Left renal cortex interstitium (tissue), 4 donors: Measurements from ENCODE around the gene TRIM64. TPM values are rescaled to one million over a fixed set of nuclear protein-coding genes. Genes with fewer than 3 reads are reported as not detected.
"Not testable (repeated sequence)": the region's sequence is repeated elsewhere in the genome, so short reads cannot be mapped to it uniquely, and the experiment has no call there.

Experiments
- DNase-seq, 4 donors: peaks; one replicate each; pipeline ENCODE4 v3.0.0-alpha.2; 2013; ENCODE audit warnings: low read depth in 4 of 4, low spot score in 2 of 4, missing footprints in 1 of 4
- polyA plus RNA-seq, 4 donors: library from polyadenylated mRNA; unstranded; fragments of 120-200 nt; gene quantifications; one replicate each; pipeline ENCODE4 v1.2.1, GENCODE V29; 2013; ENCODE audit not compliant: insufficient read length in 4 of 4

Gene TRIM64
- not detected for polyA plus RNA-seq

- not testable (repeated sequence) for DNase-seq
Observed at GRCh38 chr11:89965737-89966136, at the start of gene TRIM64. TSS of gene TRIM64 (plus strand) at chr11:89966037. CDS start at chr11:89968504, 2,467 bp downstream.

- DNase-seq = no peak
Observed at GRCh38 chr11:89922195-89922660, 43.6 kb upstream of the TRIM64 start, which contains the start of gene TRIM49D1. TSS of gene TRIM49D1 (minus strand) at chr11:89922245. CDS start at chr11:89917710, 4,535 bp downstream.

GRCh38 chr11:89923764-89924163, 42.1 kb upstream of the TRIM64 start, which contains the start of gene TRIM49D2:
TSS of gene TRIM49D2 (plus strand) at chr11:89924064. CDS start at chr11:89926762, 2,698 bp downstream.
- DNase-seq = not testable (repeated sequence)

GRCh38 chr11:89960833-89961232, 5.0 kb upstream of the TRIM64 start:
- not testable (repeated sequence) for DNase-seq

Other genes with a start within 250 kb of the TRIM64 start
- not detected for gene TRIM49, start 157.5 kb upstream of the TRIM64 start, polyA plus RNA-seq
- not detected for gene TRIM64B, start 87.5 kb upstream of the TRIM64 start, polyA plus RNA-seq
- not detected for gene TRIM49D1, start 43.8 kb upstream of the TRIM64 start, polyA plus RNA-seq
- not detected for gene TRIM49D2, start 42.0 kb upstream of the TRIM64 start, polyA plus RNA-seq
- not detected for gene TRIM49C, start 65.1 kb downstream of the TRIM64 start, polyA plus RNA-seq
- gene UBTFL1, start 119.9 kb downstream of the TRIM64 start, polyA plus RNA-seq = not detected
- 10 to 100 TPM; 22.7 to 33.7 (median 26.1) TPM for gene NAALAD2, start 168.6 kb downstream of the TRIM64 start, polyA plus RNA-seq